Endodermal cell (in vitro differentiated cells): ENCODE data around the gene SLX4IP. TPM values are rescaled to one million over a fixed set of nuclear protein-coding genes. Genes with fewer than 3 reads are reported as not detected.

Experiments
- DNase-seq: peaks from one replicate; pipeline ENCODE4 v3.0.0-alpha.2; 2017
- H3K27ac ChIP-seq: 2 replicates; pipeline ENCODE4 v1.5.1; 2013; ENCODE audit warnings: mild to moderate bottlenecking, low read depth, low read length, moderate library complexity
- H3K27me3 ChIP-seq: 2 replicates; pipeline ENCODE4 v1.6.1; 2013; ENCODE audit warnings: mild to moderate bottlenecking, low read length, moderate library complexity; ENCODE audit not compliant: insufficient read depth, control insufficient read depth, poor library complexity, severe bottlenecking
- H3K36me3 ChIP-seq: 2 replicates; pipeline ENCODE4 v1.7.0; 2013; ENCODE audit warnings: mild to moderate bottlenecking, low read length, moderate library complexity; ENCODE audit not compliant: control insufficient read depth, insufficient read depth
- H3K4me1 ChIP-seq: one replicate; pipeline ENCODE4 v1.7.0; 2013; ENCODE audit warnings: low read length; ENCODE audit not compliant: control insufficient read depth, insufficient read depth
- H3K4me3 ChIP-seq: 2 replicates; pipeline ENCODE4 v1.5.1; 2013; ENCODE audit warnings: mild to moderate bottlenecking, low read length, moderate library complexity
- H3K9ac ChIP-seq: 2 replicates; pipeline ENCODE4 v1.6.1; 2013; ENCODE audit warnings: mild to moderate bottlenecking, low read length, moderate library complexity; ENCODE audit not compliant: poor library complexity, severe bottlenecking; ENCODE audit errors: extremely low read depth
- H3K9me3 ChIP-seq: 2 replicates; pipeline ENCODE4 v1.6.1; 2013; ENCODE audit warnings: mild to moderate bottlenecking, low read length, moderate library complexity; ENCODE audit not compliant: control insufficient read depth
- H3K27ac Mint-ChIP-seq: 2 replicates; pipeline ENCODE4 v1.8.0; 2020; ENCODE audit warnings: mixed read lengths
- H3K27me3 Mint-ChIP-seq: 2 replicates; pipeline ENCODE4 v1.8.0; 2021; ENCODE audit warnings: mild to moderate bottlenecking, mixed read lengths; ENCODE audit not compliant: insufficient read depth
- H3K36me3 Mint-ChIP-seq: 2 replicates; pipeline ENCODE4 v1.8.0; 2020; ENCODE audit warnings: low read depth, mixed read lengths
- H3K4me1 Mint-ChIP-seq: 2 replicates; pipeline ENCODE4 v1.8.0; 2020; ENCODE audit warnings: mixed read lengths
- H3K4me3 Mint-ChIP-seq: 2 replicates; pipeline ENCODE4 v1.8.0; 2020; ENCODE audit warnings: mild to moderate bottlenecking, moderate library complexity, mixed read lengths
- H3K9me3 Mint-ChIP-seq: 2 replicates; pipeline ENCODE4 v1.8.0; 2020; ENCODE audit warnings: mild to moderate bottlenecking, mixed read lengths
- CTCF ChIP-seq: fragments of 200-600 bp; sonication (generic); conservative IDR thresholded peaks from 2 replicates; pipeline ENCODE4 v1.5.0; 2021; ENCODE audit warnings: antibody characterized with exemption, mild to moderate bottlenecking
- WGBS, 2 experiments: methylation state at CpG; one replicate each; pipeline versions ENCODE4 v1.1.5 to v1.1.7; 2013; ENCODE audit warnings: missing lambda C conversion rate in 2 of 2, mixed read lengths in 1 of 2; ENCODE audit not compliant: insufficient coverage in 1 of 2, insufficient read length in 1 of 2; 5-methylcytosine and 5-hydroxymethylcytosine counted together
- total RNA-seq, 2 donors: library from RNA; stranded (reverse); fragmentation: NEBNext Ultra II Directional in 1 of 2; extraction: Animal tissue kit (Norgen Biotek cat#: 25700) in 1 of 2; gene quantifications; 2 replicates in 1 of 2; 3 replicates in 1 of 2; pipeline ENCODE4 v1.2.1, GENCODE V29; 2021

SLX4IP gene
- total RNA-seq, 2 donors from 2014 or later = 9.2 to 9.5 TPM

GRCh38 chr20:10429443-10429981 lies 5.6 kb upstream of the SLX4IP start:
- H3K36me3 ChIP-seq = no peaks in the 10 kb centered on the region
- 94 to 95% methylated on average over 5 of the region's 5 CpGs for WGBS, 2 experiments
- Mint-ChIP-seq H3K27ac (no peak overlapping the region), H3K4me3 (no peak overlapping the region), H3K36me3 (peaks cover 7% of the 10 kb centered on the region), H3K9me3 (no peaks in the 10 kb centered on the region), H3K4me1 (peaks cover 36% of the 10 kb centered on the region), H3K27me3 (no peaks in the 10 kb centered on the region)
- peaks cover 10% of the 10 kb centered on the region for H3K4me1 ChIP-seq
- DNase-seq = no peak
- no peak overlapping the region for H3K9ac ChIP-seq
- no peaks in the 10 kb centered on the region for H3K27me3 ChIP-seq
- H3K4me3 ChIP-seq = no peak overlapping the region
- no peaks in the 10 kb centered on the region for H3K9me3 ChIP-seq
- TF ChIP-seq CTCF = no peak
- no peak overlapping the region for H3K27ac ChIP-seq

GRCh38 chr20:10430000-10430466 lies 5.1 kb upstream of the SLX4IP start:
- H3K27ac Mint-ChIP-seq = no peak overlapping the region
- Histone ChIP-seq H3K9me3 (no peaks in the 10 kb centered on the region), H3K4me1 (peaks cover 10% of the 10 kb centered on the region), H3K36me3 (no peaks in the 10 kb centered on the region), H3K4me3 (no peak overlapping the region), H3K27ac (no peak overlapping the region), H3K27me3 (no peaks in the 10 kb centered on the region), H3K9ac (no peak overlapping the region)
- TF ChIP-seq CTCF = no peak
- peaks cover 7% of the 10 kb centered on the region for H3K36me3 Mint-ChIP-seq
- DNase-seq = no peak
- no peaks in the 10 kb centered on the region for H3K27me3 Mint-ChIP-seq
- H3K9me3 Mint-ChIP-seq = no peaks in the 10 kb centered on the region
- H3K4me3 Mint-ChIP-seq = no peak overlapping the region
- peaks cover 36% of the 10 kb centered on the region for H3K4me1 Mint-ChIP-seq

GRCh38 chr20:10430704-10431103 lies 4.4 kb upstream of the SLX4IP start:
- no peak overlapping the region for H3K27ac Mint-ChIP-seq
- H3K9ac ChIP-seq = no peak overlapping the region
- H3K4me1 Mint-ChIP-seq = peaks cover 36% of the 10 kb centered on the region
- H3K4me1 ChIP-seq = peaks cover 10% of the 10 kb centered on the region
- no peaks in the 10 kb centered on the region for H3K36me3 ChIP-seq
- H3K27me3 Mint-ChIP-seq = no peaks in the 10 kb centered on the region
- no peaks in the 10 kb centered on the region for H3K9me3 ChIP-seq
- H3K36me3 Mint-ChIP-seq = peaks cover 7% of the 10 kb centered on the region
- H3K27ac ChIP-seq = no peak overlapping the region
- WGBS, 2 experiments = 90 to 96% methylated on average over 5 of the region's 5 CpGs
- H3K27me3 ChIP-seq = no peaks in the 10 kb centered on the region
- TF ChIP-seq CTCF = no peak
- H3K9me3 Mint-ChIP-seq = no peaks in the 10 kb centered on the region
- no peak overlapping the region for H3K4me3 ChIP-seq
- no peak overlapping the region for H3K4me3 Mint-ChIP-seq
- no peak for DNase-seq
